ENCODE results near the gene TEX14. TPM values are rescaled to one million over a fixed set of nuclear protein-coding genes. Genes with fewer than 3 reads are reported as not detected.

The TEX14 gene
- polyA plus RNA-seq, 2 of the 4 experiments (the other 2 are of a cell fraction), result 0.04 to 0.12 TPM

DNA sequence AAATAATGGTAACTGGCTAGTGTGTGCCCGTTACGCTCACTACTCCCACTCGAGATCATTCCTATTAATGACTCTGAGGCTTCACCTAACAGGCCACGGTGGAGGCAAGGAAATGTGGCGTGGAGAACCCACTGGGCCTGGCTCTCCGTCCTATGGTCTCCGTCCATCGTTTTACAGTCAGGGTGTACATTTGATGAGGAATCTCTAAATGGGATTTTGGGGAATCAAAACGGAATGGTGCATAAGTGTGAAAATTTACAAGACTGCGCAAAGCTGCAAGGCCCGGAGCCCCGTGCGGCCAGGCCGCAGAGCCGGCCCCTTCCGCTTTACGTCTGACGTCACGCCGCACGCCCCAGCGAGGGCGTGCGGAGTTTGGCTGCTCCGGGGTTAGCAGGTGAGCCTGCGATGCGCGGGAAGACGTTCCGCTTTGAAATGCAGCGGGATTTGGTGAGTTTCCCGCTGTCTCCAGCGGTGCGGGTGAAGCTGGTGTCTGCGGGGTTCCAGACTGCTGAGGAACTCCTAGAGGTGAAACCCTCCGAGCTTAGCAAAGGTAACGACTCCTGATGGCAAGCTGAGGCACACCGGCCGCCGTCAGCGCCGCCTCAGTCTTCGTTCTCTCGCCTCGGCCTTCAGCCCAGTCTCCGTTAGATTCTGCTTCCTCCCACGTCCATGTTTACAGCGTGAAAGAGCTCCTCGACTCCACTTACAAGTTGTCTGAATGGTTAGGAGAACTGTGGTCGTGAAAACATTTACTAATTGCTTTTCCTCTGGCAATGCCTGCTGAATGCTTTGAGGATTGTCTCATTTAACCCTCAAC is 602 bp upstream of the TEX14 start, which contains the start of gene RAD51C:
Gene RAD51C (plus strand): TSS at position 364 of the 817 bp plus-strand sequence. CDS start 42 bp downstream, at position 406.
- DNase-seq (ENCODE audit: low read depth in 1 of 2, low spot score in 1 of 2), result peak; percentile 90 to 93
- Histone ChIP-seq H3K4me2 (peak within 1 kb of the TSS; percentile 95), H3K4me1 (peaks cover 19% of the 10 kb centered on the region), H3K4me3 (peak within 1 kb of the TSS; percentile 53), H3K9me3 (peaks cover 6% of the 10 kb centered on the region), H3K27ac (peak within 1 kb of the TSS; percentile 65 to 85)
- CTCF ChIA-PET, result interaction anchor here (0.6 to 3.6 kb wide), 12 partner anchors 12 to 351 kb away, joined by 3 to 11 read pairs (median 5); no protein-coding TSS in a partner anchor
- POLR2A ChIA-PET, result interaction anchor here (0.5 to 2.3 kb wide), 6 partner anchors 9 to 348 kb away, joined by 3 to 25 read pairs (median 3); no protein-coding TSS in a partner anchor
- WGBS (ENCODE audit: missing lambda C conversion rate), result 10% methylated on average over 49 of the region's 50 CpGs
- FAIRE-seq, result peak; percentile 72
- ATAC-seq, result peak; percentile 99
- peak; percentile 98 for TF ChIP-seq HOXB13 (CRISPR knock-in tag; IDR thresholded peaks at IDR 0.05; ENCODE audit: low read depth)
- no peak for TF ChIP-seq RAD21 (conservative IDR thresholded peaks at IDR 0.05 in 1 of 2, IDR thresholded peaks at IDR 0.05 in 1 of 2)
- TF ChIP-seq NPAS2 (CRISPR knock-in tag; IDR thresholded peaks at IDR 0.05; ENCODE audit: borderline replicate concordance), result 0 out of 2 replicates have a peak, but pooled peaks have one; percentile 18
- no peak for TF ChIP-seq ESRRA (IDR thresholded peaks at IDR 0.05; ENCODE audit: borderline replicate concordance, low read length)
- no peak for TF ChIP-seq SREBF2 (IDR thresholded peaks at IDR 0.05)
- no peak for TF ChIP-seq TP53 (CRISPR knock-in tag; IDR thresholded peaks at IDR 0.05)
- TF ChIP-seq PHF8 (IDR thresholded peaks at IDR 0.05; ENCODE audit: borderline replicate concordance, low read depth), result peak; percentile 86; the same call in 1 of the 2 replicates
- 0 out of 2 replicates have a peak, but pooled peaks have one; percentile 28 for TF ChIP-seq HEYL (CRISPR knock-in tag; IDR thresholded peaks at IDR 0.05)
- TF ChIP-seq, protein P1, sequence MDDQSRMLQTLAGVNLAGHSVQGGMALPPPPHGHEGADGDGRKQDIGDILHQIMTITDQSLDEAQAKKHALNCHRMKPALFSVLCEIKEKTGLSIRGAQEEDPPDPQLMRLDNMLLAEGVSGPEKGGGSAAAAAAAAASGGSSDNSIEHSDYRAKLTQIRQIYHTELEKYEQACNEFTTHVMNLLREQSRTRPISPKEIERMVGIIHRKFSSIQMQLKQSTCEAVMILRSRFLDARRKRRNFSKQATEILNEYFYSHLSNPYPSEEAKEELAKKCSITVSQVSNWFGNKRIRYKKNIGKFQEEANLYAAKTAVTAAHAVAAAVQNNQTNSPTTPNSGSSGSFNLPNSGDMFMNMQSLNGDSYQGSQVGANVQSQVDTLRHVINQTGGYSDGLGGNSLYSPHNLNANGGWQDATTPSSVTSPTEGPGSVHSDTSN (IDR thresholded peaks at IDR 0.05), result no peak
- TF ChIP-seq, protein P2, sequence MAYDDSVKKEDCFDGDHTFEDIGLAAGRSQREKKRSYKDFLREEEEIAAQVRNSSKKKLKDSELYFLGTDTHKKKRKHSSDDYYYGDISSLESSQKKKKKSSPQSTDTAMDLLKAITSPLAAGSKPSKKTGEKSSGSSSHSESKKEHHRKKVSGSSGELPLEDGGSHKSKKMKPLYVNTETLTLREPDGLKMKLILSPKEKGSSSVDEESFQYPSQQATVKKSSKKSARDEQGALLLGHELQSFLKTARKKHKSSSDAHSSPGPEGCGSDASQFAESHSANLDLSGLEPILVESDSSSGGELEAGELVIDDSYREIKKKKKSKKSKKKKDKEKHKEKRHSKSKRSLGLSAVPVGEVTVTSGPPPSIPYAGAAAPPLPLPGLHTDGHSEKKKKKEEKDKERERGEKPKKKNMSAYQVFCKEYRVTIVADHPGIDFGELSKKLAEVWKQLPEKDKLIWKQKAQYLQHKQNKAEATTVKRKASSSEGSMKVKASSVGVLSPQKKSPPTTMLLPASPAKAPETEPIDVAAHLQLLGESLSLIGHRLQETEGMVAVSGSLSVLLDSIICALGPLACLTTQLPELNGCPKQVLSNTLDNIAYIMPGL (CRISPR knock-in tag; IDR thresholded peaks at IDR 0.05; ENCODE audit: borderline replicate concordance), result peak; percentile 89; the same call in 1 of the 2 replicates
- TF ChIP-seq, protein P3, sequence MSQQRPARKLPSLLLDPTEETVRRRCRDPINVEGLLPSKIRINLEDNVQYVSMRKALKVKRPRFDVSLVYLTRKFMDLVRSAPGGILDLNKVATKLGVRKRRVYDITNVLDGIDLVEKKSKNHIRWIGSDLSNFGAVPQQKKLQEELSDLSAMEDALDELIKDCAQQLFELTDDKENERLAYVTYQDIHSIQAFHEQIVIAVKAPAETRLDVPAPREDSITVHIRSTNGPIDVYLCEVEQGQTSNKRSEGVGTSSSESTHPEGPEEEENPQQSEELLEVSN (IDR thresholded peaks at IDR 0.05; ENCODE audit: borderline replicate concordance, low read depth), result peak; percentile 99
- TF ChIP-seq BHLHE40 (IDR thresholded peaks at IDR 0.05; ENCODE audit: low read depth, low read length), result peak; percentile 49; the same call in 1 of the 2 replicates
- TF ChIP-seq ZNF302 (CRISPR knock-in tag; IDR thresholded peaks at IDR 0.05), result peak; percentile 89
- TF ChIP-seq, protein P4, sequence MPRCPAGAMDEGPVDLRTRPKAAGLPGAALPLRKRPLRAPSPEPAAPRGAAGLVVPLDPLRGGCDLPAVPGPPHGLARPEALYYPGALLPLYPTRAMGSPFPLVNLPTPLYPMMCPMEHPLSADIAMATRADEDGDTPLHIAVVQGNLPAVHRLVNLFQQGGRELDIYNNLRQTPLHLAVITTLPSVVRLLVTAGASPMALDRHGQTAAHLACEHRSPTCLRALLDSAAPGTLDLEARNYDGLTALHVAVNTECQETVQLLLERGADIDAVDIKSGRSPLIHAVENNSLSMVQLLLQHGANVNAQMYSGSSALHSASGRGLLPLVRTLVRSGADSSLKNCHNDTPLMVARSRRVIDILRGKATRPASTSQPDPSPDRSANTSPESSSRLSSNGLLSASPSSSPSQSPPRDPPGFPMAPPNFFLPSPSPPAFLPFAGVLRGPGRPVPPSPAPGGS (IDR thresholded peaks at IDR 0.05), result peak; percentile 84; the same call in 2 of the 3 replicates
- TF ChIP-seq, protein P5, sequence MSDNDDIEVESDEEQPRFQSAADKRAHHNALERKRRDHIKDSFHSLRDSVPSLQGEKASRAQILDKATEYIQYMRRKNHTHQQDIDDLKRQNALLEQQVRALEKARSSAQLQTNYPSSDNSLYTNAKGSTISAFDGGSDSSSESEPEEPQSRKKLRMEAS (IDR thresholded peaks at IDR 0.05), result peak; percentile 99
- TF ChIP-seq POLR2A (IDR thresholded peaks at IDR 0.05; ENCODE audit: low read length), result peak; percentile 82
- TF ChIP-seq HOXA7 (CRISPR knock-in tag; IDR thresholded peaks at IDR 0.05), result 0 out of 2 replicates have a peak, but pooled peaks have one; percentile 66
- TF ChIP-seq HOXB5 (CRISPR knock-in tag; IDR thresholded peaks at IDR 0.05), result peak; percentile 85; the same call in 1 of the 2 replicates
- TF ChIP-seq SMC3 (IDR thresholded peaks at IDR 0.05), result no peak; the same call in 2 of the 3 replicates
- peak; percentile 68 for TF ChIP-seq CHD2 (IDR thresholded peaks at IDR 0.05; ENCODE audit: low read length, partially characterized antibody)
- 0 out of 2 replicates have a peak, but pooled peaks have one; percentile 26 for TF ChIP-seq EHMT2 (IDR thresholded peaks at IDR 0.05; ENCODE audit: low read depth)
- TF ChIP-seq, protein P6, sequence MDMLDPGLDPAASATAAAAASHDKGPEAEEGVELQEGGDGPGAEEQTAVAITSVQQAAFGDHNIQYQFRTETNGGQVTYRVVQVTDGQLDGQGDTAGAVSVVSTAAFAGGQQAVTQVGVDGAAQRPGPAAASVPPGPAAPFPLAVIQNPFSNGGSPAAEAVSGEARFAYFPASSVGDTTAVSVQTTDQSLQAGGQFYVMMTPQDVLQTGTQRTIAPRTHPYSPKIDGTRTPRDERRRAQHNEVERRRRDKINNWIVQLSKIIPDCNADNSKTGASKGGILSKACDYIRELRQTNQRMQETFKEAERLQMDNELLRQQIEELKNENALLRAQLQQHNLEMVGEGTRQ (IDR thresholded peaks at IDR 0.05), result peak; percentile 53; the same call in 1 of the 2 replicates
- TF ChIP-seq EHF (CRISPR knock-in tag; IDR thresholded peaks at IDR 0.05), result peak; percentile 91
- peak; percentile 32; the same call in 1 of the 2 replicates for TF ChIP-seq TFCP2L1 (CRISPR knock-in tag; IDR thresholded peaks at IDR 0.05)
- TF ChIP-seq JUN (IDR thresholded peaks at IDR 0.05), result peak; percentile 78 to 95; a peak in 4 of 5 replicates
- TF ChIP-seq, protein P7, sequence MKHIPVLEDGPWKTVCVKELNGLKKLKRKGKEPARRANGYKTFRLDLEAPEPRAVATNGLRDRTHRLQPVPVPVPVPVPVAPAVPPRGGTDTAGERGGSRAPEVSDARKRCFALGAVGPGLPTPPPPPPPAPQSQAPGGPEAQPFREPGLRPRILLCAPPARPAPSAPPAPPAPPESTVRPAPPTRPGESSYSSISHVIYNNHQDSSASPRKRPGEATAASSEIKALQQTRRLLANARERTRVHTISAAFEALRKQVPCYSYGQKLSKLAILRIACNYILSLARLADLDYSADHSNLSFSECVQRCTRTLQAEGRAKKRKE (CRISPR knock-in tag; IDR thresholded peaks at IDR 0.05; ENCODE audit: low read depth), result peak; percentile 90; the same call in 1 of the 2 replicates
- peak; percentile 69; the same call in 1 of the 2 replicates for TF ChIP-seq MYC (IDR thresholded peaks at IDR 0.05; ENCODE audit: borderline replicate concordance, low read length)
- TF ChIP-seq JUNB (IDR thresholded peaks at IDR 0.05), result no peak
- peak; percentile 89 for TF ChIP-seq RNF2 (IDR thresholded peaks at IDR 0.05; ENCODE audit: borderline replicate concordance, low read depth)
- peak; percentile 63; the same call in 1 of the 2 replicates for TF ChIP-seq ZSCAN20 (CRISPR knock-in tag; IDR thresholded peaks at IDR 0.05)
- TF ChIP-seq CBX8 (IDR thresholded peaks at IDR 0.05), result no peak
- no peak for TF ChIP-seq RARB (CRISPR knock-in tag; IDR thresholded peaks at IDR 0.05)
- no peak for TF ChIP-seq ZC3H11A (IDR thresholded peaks at IDR 0.05)
